GM19452 (cell line): ENCODE results near the gene ITGB5.
"Not testable (repeated sequence)": the region's sequence is repeated elsewhere in the genome, so short reads cannot be mapped to it uniquely, and the experiment has no call there.

Source experiments
- ATAC-seq: cut with Tn5 transposase; IDR thresholded peaks from one replicate; pipeline ENCODE4 v1.9.1; 2021; ENCODE audit not compliant: unreplicated experiment

Gene ITGB5

GRCh38 chr3:124792341-124793040 is 94.7 kb downstream of the ITGB5 start:
- ATAC-seq, result no peak

DNA sequence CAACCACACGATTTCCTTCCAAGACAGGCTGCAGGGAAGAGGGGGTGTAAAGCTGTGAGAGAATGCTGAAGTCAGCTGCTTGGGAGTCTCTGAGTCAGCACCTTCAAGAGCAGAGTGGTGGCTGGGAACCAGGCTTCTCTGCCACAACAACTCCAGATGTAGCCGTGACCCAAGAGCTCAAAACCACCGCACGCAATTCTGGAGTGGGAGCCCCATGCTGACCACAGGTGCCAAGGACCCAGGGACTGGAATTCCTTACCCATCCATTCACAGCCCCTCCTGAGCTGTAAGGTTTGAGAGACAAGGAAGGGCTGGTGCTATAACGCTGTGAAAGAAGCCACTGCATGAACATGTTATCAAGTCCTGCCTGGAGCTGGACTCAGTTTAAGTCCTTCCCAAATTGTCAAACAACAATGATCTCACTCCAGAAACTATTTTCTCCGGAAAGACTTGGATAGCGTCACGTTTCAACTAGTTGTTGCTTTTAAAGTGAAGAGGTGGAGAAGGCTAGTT is 95.5 kb downstream of the ITGB5 start:
- no peak for ATAC-seq

DNA sequence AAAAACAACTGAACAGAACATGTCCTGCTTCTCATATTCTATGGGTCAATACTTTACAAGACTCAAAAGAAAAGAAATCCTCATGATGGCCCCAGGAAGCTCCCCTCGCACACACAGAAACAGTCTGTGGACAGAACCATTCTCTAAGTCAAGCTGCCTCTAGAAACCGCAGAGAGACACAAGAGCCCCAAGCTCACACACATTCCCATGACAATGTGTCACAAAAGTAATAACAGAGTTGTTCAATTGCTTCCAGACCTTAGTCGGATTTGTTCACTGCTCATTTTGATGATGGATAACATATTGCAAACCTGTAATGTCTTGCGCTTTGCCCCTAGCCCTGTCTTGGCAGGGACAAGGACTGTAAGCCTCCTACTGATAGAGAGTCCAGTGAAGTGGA is 96.0 kb downstream of the ITGB5 start:
- ATAC-seq, result no peak

GRCh38 chr3:124789103-124789502 is 98.1 kb downstream of the ITGB5 start:
- not testable (repeated sequence) for ATAC-seq

DNA sequence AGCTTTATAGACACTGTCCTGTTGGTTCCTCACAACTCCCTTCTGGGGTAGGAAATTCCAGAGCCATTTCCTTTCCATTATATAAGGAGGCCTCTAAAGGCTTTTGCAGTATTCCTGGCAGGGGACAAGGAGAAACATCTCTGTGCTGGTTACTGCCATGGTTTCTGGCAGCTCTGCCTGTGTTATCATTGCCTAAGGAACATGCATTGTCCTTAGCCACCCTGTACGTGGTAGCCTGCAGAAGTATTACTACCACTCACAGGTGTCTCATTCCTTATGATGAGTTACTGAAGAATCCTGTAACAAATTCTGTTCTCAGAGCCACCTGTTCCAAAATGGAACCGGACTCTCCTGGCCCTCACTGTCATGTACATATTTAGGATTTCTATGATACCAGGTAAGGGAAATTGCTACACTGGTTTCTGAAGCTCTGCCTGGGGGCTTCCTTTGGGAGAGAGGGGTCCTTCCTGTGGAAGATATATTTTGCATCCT is 98.9 kb downstream of the ITGB5 start:
- no peak for ATAC-seq

DNA sequence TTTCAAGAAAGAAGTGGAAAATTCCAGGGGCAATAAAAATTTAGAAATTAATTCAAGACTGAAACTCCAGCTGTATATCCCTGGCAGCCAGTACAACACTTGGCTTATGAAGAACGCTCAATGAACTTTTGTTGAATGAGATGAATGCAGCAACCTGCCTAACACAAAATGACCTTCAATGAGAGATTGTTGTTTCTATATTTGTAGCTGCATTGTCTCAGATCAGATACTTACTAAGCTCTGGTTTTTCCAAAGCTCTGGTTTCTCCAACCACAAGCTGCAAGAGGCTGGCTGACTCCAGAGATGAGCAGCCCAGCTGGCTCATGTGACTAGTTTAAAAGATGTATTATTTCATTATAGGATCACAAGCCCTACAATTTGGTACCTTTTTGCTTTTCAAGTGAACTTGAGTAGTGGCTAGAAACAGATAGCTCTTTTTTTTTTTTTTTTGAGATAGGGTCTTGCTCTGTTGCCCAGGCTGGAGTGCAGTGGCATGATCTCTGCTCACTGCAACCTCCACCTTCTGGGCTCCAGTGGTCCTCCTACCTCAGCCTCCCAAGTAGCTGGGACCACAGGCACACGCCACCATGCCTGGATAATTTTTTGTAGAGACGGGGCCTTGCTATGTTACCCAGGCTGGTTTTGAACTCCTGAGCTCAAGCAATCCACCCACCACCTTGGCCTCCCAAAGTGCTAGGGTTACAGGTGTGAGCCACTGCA is 99.5 kb downstream of the ITGB5 start:
- no peak for ATAC-seq

- no peak for ATAC-seq
Observed at GRCh38 chr3:124786511-124787241, 100.5 kb downstream of the ITGB5 start.

DNA sequence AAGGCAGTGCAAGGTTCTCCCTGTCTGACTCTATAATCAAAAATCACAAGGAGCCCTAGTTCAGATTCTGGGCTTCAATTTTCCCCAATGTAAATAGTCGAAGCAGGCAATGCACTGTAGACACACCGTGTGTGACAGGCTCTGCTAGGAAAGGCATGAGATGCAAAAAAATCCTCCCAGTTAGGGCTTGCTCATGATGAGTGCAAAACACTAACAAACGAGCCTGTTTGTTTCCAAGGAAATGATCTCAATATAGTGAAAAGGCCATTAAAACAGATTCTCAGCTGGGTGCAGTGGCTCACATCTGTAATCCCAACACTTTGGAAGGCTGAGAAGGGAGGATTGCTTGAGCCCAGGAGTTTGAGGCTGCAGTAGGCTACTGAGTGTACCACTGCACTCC is 101.2 kb downstream of the ITGB5 start:
- ATAC-seq, result no peak

DNA sequence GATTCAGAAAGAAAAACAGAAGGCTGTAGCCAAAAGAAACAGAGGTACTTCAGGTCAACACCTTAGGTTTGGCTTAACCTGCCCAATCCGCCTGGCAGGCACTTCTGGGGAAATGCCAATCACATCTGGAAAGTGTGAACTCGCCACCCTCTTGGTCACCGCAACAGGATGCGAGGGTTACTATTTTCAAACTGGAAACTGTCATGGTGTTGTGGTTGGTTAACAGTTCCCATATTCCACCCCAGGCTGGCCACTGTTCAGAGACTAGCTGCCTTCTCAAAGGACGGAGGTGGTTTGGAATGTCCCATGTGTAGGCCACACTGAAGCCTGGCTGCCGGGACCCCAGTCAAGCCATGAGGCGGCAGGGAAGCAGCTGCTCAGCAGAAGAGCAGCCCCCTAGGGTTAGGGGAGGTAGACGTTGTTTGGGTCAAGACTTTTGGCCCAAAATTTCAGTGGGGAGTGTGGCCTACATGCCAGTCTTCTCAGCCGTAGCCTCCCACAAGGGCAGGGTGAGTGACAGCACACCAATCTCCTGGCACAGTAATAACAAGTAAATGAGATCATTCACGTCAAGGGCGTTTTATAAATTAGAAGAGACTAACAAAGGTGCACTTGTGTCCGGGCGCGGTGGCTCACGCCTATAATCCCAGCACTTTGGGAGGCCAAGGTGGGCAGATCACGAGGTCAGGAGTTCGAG is 102.3 kb downstream of the ITGB5 start:
- no peak for ATAC-seq

- no peak for ATAC-seq
Observed at GRCh38 chr3:124783696-124784095, 103.5 kb downstream of the ITGB5 start.

GRCh38 chr3:124782377-124782712 is 104.8 kb downstream of the ITGB5 start:
- not testable (repeated sequence) for ATAC-seq

GRCh38 chr3:124781476-124782376 is 105.4 kb downstream of the ITGB5 start:
- no peak for ATAC-seq

GRCh38 chr3:124780761-124781475 is 106.2 kb downstream of the ITGB5 start:
- no peak for ATAC-seq

- ATAC-seq, result no peak
Observed at GRCh38 chr3:124780356-124780755, 106.8 kb downstream of the ITGB5 start.

DNA sequence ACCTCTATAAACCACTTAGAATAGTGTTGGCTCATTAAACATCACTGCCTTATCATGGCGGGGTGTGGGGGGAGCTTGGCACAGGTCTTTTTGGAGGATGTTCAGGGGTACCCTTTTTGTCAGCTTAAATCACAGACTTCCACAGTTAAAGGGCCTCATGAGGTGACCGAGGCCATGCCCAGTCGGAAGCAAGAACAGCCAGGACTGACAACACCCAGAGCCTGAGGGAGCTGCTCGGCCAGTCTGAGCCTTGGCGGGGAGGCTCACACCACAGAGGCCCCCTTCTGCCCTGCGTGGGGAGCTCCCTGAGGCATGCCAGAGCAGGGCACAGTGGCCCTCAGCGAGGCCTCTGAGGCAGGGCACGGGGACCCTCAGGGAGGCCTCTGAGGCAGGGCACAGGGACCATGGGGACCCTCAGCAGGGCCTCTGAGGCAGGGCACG is 107.4 kb downstream of the ITGB5 start:
- no peak for ATAC-seq

DNA sequence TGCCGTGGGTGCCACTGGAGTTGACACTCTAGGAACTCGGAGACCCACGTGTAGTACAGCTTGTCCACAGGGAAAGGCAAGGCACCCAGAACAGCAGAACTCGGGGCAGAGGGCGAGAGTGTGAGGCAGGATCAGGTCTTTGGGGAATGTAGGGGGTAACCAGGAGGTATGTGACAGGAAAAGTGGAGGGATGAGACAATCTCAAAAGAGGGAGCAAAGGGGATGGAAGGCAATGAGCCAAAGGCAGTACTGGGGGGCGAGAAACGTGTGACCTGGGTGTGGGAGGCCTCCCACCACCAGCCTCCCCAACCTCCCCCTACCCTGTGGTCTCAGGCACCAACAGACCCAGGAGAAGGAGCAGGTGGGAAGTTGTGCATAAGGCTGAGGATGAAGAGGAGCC is 108.0 kb downstream of the ITGB5 start:
- ATAC-seq, result no peak

- ATAC-seq, result no peak
Observed at GRCh38 chr3:124777762-124778470, 109.2 kb downstream of the ITGB5 start.

DNA sequence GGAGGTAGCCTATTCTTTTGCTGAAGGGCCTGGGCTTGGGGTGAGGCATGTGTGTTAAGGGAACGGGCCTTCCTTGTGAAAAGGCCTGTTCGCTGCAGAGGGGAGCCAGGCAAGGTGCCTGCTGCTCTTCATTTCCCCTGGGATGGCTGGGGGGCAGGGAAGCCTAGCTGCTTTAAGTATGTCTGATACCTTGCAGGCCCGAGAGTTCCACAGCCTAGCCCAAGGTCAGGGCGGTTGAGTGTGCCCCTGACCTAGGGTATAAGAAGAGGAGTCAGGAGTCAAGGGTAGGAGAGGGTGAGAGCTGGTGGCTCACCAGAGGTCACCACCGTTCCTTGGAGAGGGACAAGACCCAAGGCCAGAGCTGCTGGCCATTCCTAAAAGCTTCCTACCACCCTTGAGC is 110.3 kb downstream of the ITGB5 start:
- ATAC-seq, result no peak

GRCh38 chr3:124775877-124776276 is 111.3 kb downstream of the ITGB5 start:
- no peak for ATAC-seq
